Spinal cord (tissue), 10 donors: ENCODE measurements around the gene BRICD5. TPM values are rescaled to one million over a fixed set of nuclear protein-coding genes. Genes with fewer than 3 reads are reported as not detected.
"Not testable (repeated sequence)": the region's sequence is repeated elsewhere in the genome, so short reads cannot be mapped to it uniquely, and the experiment has no call there.

Experiments
- DNase-seq, 6 donors: peaks; one replicate each; pipeline versions ENCODE4 v3.0.0 to v3.0.0-alpha.2; 2013 to 2015; ENCODE audit warnings: low spot score in 6 of 6, low read depth in 4 of 6
- H3K27ac ChIP-seq: one replicate; pipeline ENCODE4 v1.5.1; 2013; ENCODE audit warnings: low read depth, low read length, control low read depth
- H3K27me3 ChIP-seq: one replicate; pipeline ENCODE4 v1.6.1; 2013; ENCODE audit warnings: low read length; ENCODE audit not compliant: control insufficient read depth, insufficient read depth
- H3K36me3 ChIP-seq: one replicate; pipeline ENCODE4 v1.6.1; 2013; ENCODE audit warnings: low read length; ENCODE audit not compliant: control insufficient read depth, insufficient read depth
- H3K4me1 ChIP-seq: one replicate; pipeline ENCODE4 v1.6.1; 2013; ENCODE audit warnings: low read length; ENCODE audit not compliant: control insufficient read depth, insufficient read depth
- H3K4me3 ChIP-seq: one replicate; pipeline ENCODE4 v1.5.1; 2013; ENCODE audit warnings: low read depth, low read length, control low read depth
- H3K9me3 ChIP-seq: one replicate; pipeline ENCODE4 v1.6.1; 2013; ENCODE audit warnings: low read length; ENCODE audit not compliant: control insufficient read depth, insufficient read depth
- WGBS: methylation state at CpG from one replicate; pipeline ENCODE4 v1.1.5; 2013; ENCODE audit warnings: missing lambda C conversion rate; ENCODE audit not compliant: insufficient coverage; 5-methylcytosine and 5-hydroxymethylcytosine counted together
- polyA plus RNA-seq, 2 donors: library from polyadenylated mRNA; unstranded; fragments of 120-200 nt; gene quantifications; one replicate each; pipeline ENCODE4 v1.2.1, GENCODE V29; 2013; ENCODE audit not compliant: insufficient read length in 2 of 2
- total RNA-seq, 2 donors: library from RNA; depleted of rRNA in 1 of 2; stranded (reverse); fragments of 120-200 nt in 1 of 2; fragments of >200 nt in 1 of 2; gene quantifications; one replicate each; pipeline versions ENCODE4 v1.2.3 to v1.2.4, GENCODE V29; 2013 to 2014
- donor health status: healthy.

BRICD5 gene
- total and polyA plus RNA-seq, 4 donors: 5.2 to 30.5 (median 17.5) TPM

DNA sequence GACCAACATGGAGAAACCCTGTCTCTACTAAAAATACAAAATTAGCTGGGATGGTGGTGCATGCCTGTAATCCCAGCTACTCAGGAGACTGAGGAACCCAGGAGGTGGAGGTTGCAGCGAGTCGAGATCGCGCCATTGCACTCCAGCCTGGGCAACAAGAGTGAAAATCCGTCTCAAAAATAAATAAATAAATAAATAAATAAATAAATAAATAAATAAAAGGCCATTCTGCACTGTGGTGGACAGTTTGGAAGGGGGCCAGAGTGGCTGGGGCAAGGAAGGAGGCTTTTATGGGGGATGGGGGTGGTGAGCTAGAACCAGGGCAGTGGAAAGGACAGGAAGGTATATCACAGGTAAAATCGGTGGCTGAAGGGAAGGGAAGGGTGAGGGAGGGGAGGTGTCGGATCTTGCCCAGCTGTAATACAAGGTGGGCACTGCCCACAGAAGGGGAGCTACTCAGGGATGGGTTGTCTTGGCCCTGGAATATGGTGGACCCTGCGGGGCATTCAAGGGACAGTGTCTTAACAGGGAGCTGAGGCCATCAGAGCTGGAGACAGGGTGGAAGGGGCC is 7.5 kb downstream of the BRICD5 start:
- not testable (repeated sequence) for H3K4me3 ChIP-seq, DNase-seq, H3K27me3 ChIP-seq, H3K9me3 ChIP-seq, H3K27ac ChIP-seq
- WGBS: 100% methylated on average over 3 of the region's 8 CpGs
- Histone ChIP-seq H3K36me3 (peaks cover 22% of the 10 kb centered on the region), H3K4me1 (peaks cover 27% of the 10 kb centered on the region)

DNA sequence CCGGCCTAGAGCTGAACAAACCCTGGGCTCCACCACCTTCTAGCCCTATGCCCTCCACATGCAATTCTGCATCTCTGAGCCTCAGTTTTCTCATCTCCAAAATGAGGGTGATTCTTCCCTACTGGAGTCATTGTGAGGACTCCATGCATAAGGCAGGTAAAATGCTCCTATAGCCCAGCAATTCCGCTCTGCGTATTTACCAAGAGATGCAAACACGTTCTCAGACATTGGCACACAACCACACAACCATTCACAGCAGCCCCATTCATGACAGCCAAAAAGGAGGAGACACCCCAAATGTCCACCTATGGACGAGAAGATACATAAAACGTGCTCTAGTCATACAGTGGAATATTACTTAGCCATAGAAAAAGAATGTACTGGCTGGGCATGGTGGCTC is 10.3 kb downstream of the BRICD5 start:
- Histone ChIP-seq H3K27me3 (peaks cover 3% of the 10 kb centered on the region), H3K27ac (no peak overlapping the region), H3K4me3 (no peak overlapping the region), H3K36me3 (no peaks in the 10 kb centered on the region), H3K9me3 (no peaks in the 10 kb centered on the region), H3K4me1 (peaks cover 18% of the 10 kb centered on the region)
- DNase-seq: no peak
- 81% methylated on average over 4 of the region's 6 CpGs for WGBS

DNA sequence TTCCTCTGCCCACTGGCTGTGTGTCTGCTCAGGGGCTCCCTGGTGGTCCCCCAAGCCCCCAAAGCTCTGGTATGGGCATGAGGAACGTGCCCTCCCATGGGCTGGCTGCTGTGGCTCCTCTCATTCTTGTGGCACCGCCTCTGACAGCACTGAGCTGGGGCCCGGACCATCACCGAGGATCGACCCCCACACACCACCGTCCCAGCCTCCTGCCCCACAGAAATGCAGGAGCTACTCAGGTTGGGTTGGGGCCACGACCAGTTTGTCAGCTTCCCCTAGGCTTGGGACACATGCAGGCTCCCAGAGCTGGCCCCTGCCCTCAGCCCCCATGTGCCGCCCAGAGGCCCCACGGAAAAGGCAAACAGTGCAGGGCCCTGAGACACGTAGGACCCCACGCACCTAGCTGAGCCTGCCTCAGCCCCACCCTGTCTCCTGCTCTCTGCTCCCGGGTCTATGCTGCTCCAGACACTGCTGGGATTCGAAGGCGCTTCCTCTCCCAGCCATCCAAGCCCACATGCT is 11.0 kb downstream of the BRICD5 start:
- Histone ChIP-seq H3K9me3 (no peaks in the 10 kb centered on the region), H3K4me1 (peaks cover 20% of the 10 kb centered on the region), H3K27ac (no peak overlapping the region), H3K27me3 (peaks cover 3% of the 10 kb centered on the region), H3K36me3 (peaks cover under 1% of the 10 kb centered on the region), H3K4me3 (no peak overlapping the region)
- 62% methylated on average over 14 of the region's 14 CpGs for WGBS
- no peak for DNase-seq

DNA sequence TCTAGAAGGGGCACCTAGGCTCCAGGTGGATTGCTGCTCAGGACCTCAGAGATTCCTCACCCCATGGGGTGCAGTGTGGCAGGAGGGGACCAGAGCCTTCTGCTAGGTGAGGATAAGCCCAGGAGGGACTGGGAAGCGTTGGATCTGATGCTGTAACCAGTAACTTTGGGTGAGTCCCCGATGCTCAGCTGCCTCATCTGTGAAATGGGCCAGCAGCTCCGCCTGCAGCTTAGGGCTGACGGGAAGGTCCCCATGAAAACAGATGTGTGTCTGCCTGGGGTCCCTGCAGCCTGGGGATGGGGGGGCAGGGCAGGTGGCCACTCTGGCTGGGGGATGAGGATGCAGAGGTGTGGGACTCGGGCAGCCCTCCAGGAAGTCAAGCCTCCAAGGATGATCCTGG is 11.6 kb downstream of the BRICD5 start:
- WGBS: 76% methylated on average over 5 of the region's 5 CpGs
- Histone ChIP-seq H3K27ac (no peak overlapping the region), H3K9me3 (no peaks in the 10 kb centered on the region), H3K4me1 (peaks cover 23% of the 10 kb centered on the region), H3K27me3 (peaks cover 3% of the 10 kb centered on the region), H3K36me3 (peaks cover 7% of the 10 kb centered on the region), H3K4me3 (no peak overlapping the region)
- no peak for DNase-seq

DNA sequence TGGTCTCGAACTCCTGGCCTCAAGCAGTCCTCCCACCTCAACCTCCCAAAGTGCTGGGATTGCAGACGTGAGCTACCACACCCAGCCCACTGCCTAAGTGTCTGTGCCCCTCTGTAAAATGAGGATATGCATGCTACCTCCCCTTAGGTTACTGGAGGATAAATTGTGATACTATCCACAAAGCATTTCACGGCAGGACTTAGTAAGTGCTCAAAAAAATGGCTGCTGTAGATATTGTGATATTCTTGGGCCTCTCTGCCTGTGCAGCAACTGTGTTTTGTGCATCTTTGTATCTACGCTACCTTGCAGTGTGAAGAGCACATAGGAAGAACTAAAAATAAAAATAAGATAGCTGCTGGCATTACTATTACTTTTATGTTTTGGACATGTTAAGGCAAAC is 12.4 kb downstream of the BRICD5 start:
- Histone ChIP-seq H3K4me3 (no peak overlapping the region), H3K4me1 (peaks cover 29% of the 10 kb centered on the region), H3K27ac (no peak overlapping the region), H3K36me3 (peaks cover 14% of the 10 kb centered on the region), H3K27me3 (peaks cover 3% of the 10 kb centered on the region), H3K9me3 (no peaks in the 10 kb centered on the region)
- DNase-seq: no peak
- no CpG with 5 or more reads among the region's 4 CpGs for WGBS

DNA sequence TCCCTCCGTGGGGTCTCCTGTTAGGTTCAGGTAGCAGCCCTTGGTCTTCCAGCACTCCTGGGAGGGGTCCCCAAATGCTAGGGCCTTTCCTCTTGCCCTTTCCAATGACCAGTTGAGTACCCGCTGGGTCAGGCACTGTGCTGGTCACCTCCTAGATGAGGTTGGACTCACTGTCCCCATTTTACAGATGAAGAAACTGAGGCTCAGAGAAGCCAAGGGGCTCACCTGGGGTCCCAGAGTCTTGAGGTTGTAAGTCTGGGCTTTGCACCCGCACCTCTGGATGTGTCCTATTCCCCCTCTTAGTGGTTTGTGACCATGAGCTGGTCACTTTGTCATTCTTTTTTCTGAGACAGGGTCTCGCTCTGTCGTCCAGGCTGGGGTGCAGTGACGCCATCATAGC is 12.9 kb downstream of the BRICD5 start:
- DNase-seq: no peak
- Histone ChIP-seq H3K27ac (no peak overlapping the region), H3K4me1 (peaks cover 29% of the 10 kb centered on the region), H3K27me3 (peaks cover 3% of the 10 kb centered on the region), H3K36me3 (peaks cover 17% of the 10 kb centered on the region), H3K9me3 (no peaks in the 10 kb centered on the region), H3K4me3 (no peak overlapping the region)
- WGBS: 80% methylated on average over 5 of the region's 6 CpGs

DNA sequence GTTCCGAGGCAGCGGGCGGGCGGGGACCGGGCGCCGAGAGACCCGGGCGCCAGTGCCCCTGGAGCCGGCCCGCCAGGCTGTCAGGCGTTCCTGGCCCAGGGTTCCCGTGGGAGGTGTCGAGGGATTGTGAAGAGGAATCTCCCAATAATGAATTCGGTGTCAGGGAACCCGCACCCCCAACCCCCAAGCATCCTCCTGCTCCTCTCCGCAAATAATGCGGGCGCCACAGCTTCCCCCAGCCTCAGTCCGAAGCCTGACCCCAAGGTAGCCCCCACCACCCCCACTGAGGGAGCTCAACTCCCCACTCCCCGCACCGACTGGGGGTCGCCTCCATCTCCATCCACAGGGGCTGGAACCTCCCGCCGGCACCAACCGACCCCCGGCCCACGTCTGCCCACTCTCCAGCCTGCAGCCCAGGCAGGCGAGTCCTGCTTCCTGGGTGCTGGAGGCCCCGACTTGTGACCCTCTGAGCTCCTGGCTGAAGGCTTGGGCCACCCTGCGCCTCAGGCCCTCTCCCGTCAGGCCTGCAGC is 13.6 kb downstream of the BRICD5 start:
- Histone ChIP-seq H3K9me3 (no peaks in the 10 kb centered on the region), H3K4me3 (no peak overlapping the region), H3K27me3 (peaks cover 3% of the 10 kb centered on the region), H3K4me1 (peaks cover 33% of the 10 kb centered on the region), H3K27ac (no peak overlapping the region), H3K36me3 (peaks cover 24% of the 10 kb centered on the region)
- DNase-seq: no peak
- 22% methylated on average over 25 of the region's 32 CpGs for WGBS

DNA sequence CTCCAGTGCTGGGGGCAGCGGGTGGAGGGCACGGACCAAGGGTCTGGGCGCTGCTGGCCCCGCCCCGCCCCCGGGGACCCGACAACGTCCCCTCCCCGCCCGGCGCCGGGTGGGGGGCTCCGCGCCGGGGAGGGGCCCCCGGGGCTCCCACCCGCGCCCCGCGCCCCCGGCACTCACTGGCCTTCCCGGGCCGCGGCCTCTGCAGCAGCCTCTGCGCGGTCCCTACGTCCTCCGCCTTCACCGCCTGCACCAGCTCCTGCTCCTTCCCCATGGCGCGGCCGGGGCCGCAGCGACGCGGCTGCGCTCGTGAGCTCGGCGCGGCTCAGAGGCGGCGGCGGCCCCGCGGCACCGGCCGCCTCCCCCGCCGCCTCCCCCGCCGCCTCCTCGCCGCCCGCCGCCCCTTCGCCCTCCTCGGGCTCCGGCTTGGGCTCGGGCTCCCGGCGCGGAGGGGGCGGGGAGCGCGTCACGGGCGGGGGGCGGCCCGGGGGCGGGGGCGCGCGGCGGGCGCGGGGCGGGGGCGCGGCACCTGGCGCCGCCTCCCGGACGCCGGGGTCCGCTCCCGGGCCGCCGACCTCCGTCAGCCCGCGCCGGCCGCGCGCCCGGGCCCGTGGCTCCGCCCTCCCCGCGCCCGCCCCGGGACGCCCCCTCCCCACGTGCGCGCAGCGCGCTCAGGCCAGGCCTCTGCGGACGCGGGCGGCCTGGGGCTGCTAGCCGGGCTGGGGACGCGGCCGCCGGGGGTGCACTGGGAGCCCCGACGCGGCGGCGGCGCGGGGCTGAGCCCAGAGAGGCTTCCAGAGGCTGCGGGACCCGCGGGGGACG is 14.3 kb downstream of the BRICD5 start, which contains the start of gene CASKIN1:
CASKIN1 (minus strand) TSS at position 444 of the 819 bp plus-strand sequence; CDS start at position 271, 173 bp downstream.
- peak in 2 of 6 donors; percentile 60 to 72 for DNase-seq
- no peak within 1 kb of the TSS for H3K27ac ChIP-seq
- no peaks in the 10 kb centered on the region for H3K9me3 ChIP-seq
- peak within 1 kb of the TSS; percentile 36 for H3K4me3 ChIP-seq
- WGBS: under 1% methylated on average over 102 of the region's 129 CpGs
- H3K36me3 ChIP-seq: peaks cover 30% of the 10 kb centered on the region
- H3K4me1 ChIP-seq: peaks cover 39% of the 10 kb centered on the region
- H3K27me3 ChIP-seq: peaks cover 3% of the 10 kb centered on the region

DNA sequence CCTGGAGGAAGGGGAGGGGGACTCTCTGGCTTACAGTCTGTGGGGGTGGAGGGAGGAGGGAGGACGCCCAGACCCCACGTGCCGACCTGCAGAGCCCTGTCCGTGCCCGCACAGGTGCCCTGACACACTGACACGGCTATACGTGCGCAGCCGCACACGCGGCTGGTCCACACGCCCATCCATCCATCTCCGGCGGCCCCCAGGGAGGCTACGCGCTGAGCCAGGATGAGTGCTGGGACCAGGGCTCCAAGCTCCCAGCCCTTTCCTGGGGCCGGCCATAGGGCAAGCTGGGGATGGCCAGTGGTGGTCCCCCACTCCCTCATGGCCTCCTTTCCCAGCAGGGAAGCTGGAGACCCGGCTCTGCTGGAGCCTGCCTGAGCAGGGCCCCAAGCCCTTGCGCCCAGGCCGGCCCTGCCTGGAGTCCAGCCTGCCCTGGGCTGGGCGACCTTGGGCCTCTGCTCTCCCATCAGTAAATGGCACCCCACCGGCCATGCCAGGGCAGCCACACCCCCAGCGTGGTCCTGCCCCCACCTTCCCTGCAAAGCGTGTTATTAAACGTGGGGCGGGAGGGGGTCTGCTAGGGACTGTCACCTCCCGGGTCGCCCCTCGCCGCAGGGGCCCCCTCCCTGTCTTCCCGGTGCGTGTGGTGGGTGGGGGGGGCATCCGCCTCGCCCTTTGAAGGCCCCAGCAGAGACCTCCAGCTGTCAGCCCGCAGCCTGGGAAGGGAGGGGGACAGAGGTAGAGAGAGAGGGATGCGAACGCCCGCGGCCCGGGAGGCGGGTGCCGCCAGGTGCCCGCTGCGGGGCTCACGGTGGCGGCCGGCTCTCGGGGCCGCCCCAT is 15.1 kb downstream of the BRICD5 start:
- Histone ChIP-seq H3K36me3 (peaks cover 39% of the 10 kb centered on the region), H3K27ac (no peak overlapping the region)
- 2% methylated on average over 44 of the region's 49 CpGs for WGBS

More for the DNA sequence above, 15.1 kb downstream of the BRICD5 start:
- Histone ChIP-seq H3K4me1 (peaks cover 48% of the 10 kb centered on the region), H3K27me3 (peaks cover 3% of the 10 kb centered on the region), H3K4me3 (peak overlapping the region; percentile 36), H3K9me3 (no peaks in the 10 kb centered on the region)
- DNase-seq: peak in 1 of 6 donors; percentile 54
